Measurements from ENCODE around the gene TULP4. TPM values are rescaled to one million over a fixed set of nuclear protein-coding genes. Genes with fewer than 3 reads are reported as not detected.
A peak's percentile ranks its signal among the peaks of the same experiment; 100 is the strongest.

TULP4 gene
- total and polyA plus RNA-seq, 8 donors: 18.6 to 86.8 (median 21.7) TPM

DNA sequence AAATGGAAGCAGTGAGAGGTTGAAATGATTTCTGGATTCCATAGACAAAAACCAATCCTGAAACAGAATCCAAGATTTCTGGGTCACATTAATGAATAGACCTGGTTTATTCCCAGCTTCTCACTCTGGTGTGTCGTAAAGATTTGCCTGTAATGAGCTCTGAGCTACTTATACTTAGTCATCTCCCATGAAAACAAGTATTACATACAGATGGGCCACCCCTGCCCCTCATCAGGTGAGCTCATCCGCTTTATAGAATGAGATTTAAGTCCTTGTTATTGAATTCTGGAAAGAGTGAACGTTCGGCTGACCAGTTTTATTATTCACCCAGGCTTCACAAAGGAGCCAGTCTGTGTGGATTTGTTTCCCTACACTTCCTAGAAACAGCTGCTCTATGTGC is 200.5 kb downstream of the TULP4 start:
- peaks cover 0 to 1% of the 10 kb centered on the region in 2 donors for H3K4me1 ChIP-seq
- no peaks in the 10 kb centered on the region for H3K36me3 ChIP-seq
- DNase-seq: no peak
- intact Hi-C loops (cut with DNase I): loop anchor here in 1 of 2 donors (10.0 kb wide), 1 partner anchor 288 kb away; no protein-coding TSS in a partner anchor
- no peak overlapping the region for H3K4me3 ChIP-seq
- peaks cover 7 to 23% of the 10 kb centered on the region in 2 donors for H3K27me3 ChIP-seq
- TF ChIP-seq, protein P1, sequence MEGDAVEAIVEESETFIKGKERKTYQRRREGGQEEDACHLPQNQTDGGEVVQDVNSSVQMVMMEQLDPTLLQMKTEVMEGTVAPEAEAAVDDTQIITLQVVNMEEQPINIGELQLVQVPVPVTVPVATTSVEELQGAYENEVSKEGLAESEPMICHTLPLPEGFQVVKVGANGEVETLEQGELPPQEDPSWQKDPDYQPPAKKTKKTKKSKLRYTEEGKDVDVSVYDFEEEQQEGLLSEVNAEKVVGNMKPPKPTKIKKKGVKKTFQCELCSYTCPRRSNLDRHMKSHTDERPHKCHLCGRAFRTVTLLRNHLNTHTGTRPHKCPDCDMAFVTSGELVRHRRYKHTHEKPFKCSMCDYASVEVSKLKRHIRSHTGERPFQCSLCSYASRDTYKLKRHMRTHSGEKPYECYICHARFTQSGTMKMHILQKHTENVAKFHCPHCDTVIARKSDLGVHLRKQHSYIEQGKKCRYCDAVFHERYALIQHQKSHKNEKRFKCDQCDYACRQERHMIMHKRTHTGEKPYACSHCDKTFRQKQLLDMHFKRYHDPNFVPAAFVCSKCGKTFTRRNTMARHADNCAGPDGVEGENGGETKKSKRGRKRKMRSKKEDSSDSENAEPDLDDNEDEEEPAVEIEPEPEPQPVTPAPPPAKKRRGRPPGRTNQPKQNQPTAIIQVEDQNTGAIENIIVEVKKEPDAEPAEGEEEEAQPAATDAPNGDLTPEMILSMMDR (IDR thresholded peaks at IDR 0.05): no peak
- H3K27ac ChIP-seq: no peak overlapping the region
- ATAC-seq: no peak
- H3K9me3 ChIP-seq: no peaks in the 10 kb centered on the region

DNA sequence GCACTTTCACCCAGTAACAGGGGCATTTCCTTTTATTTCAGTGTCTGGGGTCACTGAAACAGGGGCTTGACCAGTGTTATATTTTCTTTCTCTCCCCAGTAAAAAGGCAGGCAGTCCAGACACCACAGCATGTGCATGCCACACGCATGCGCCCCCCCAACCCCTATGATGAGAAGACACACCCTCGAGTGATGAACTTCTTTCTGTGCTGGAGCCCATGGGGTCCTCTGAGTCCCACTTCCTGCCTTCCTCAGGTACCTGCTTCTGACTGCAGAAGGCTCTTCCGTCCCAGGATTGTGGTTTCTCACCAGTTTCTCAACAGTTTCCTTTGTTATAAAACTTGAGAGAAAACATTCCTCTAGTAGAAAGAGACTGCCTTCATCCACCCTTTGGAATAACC is 201.9 kb downstream of the TULP4 start:
- intact Hi-C loops (cut with DNase I): loop anchor here in 1 of 2 donors (10.0 kb wide), 1 partner anchor 289 kb away; no protein-coding TSS in a partner anchor
- Histone ChIP-seq H3K36me3 (no peaks in the 10 kb centered on the region), H3K27ac (no peak overlapping the region), H3K4me3 (no peak overlapping the region), H3K4me1 (peaks cover 6 to 8% of the 10 kb centered on the region in 2 donors), H3K27me3 (peaks cover 7 to 37% of the 10 kb centered on the region in 2 donors), H3K9me3 (no peaks in the 10 kb centered on the region)
- no peak for ATAC-seq
- TF ChIP-seq, protein P1 (IDR thresholded peaks at IDR 0.05): no peak
- DNase-seq: no peak

DNA sequence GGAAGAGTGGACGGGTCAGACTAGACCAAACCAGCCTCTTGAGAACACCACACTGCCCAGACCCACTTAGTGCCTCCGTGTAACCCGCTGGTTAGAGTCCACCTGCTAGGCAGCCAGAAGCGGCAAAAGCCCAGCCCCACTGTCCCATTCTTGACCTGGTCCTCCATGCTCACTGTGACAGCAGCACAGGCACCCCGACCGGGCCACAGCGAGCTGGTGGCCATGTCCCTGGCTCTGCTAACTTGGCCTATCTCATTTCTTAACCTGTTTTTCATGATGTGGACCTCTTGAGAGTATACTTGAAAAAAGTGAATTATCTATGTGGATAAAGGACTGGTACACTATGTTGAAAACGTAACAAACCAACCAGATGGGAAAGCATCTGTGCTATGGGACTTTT is 202.7 kb downstream of the TULP4 start:
- Histone ChIP-seq H3K36me3 (no peaks in the 10 kb centered on the region), H3K27ac (no peak overlapping the region), H3K4me3 (no peak overlapping the region), H3K27me3 (peaks cover 7 to 45% of the 10 kb centered on the region in 2 donors), H3K9me3 (no peaks in the 10 kb centered on the region), H3K4me1 (peaks cover 6 to 8% of the 10 kb centered on the region in 2 donors)
- ATAC-seq: no peak
- TF ChIP-seq, protein P1 (IDR thresholded peaks at IDR 0.05): no peak
- DNase-seq: no peak
- intact Hi-C loops (cut with DNase I): loop anchor here in 1 of 2 donors (10.0 kb wide), 1 partner anchor 290 kb away; no protein-coding TSS in a partner anchor

DNA sequence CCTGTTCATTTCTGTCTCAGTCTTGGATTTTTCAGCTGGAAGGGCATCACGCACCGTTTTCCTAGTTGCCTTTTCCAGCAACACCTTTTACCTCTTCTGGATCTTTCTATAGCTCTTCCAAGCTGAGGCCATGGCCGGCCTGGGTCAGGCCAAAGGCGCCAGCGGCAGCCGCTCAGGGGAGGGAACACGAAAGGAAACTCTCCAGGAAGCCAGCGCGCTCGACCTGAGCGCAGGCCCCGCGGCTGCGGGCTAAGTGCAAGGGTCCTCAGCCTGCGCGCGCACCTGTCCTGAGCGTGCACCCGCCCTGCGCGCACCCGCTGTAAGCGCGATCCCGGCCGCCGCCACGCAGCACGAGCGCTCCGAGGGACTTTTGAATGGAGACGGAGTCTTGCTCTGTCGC is 203.8 kb downstream of the TULP4 start:
- H3K27ac ChIP-seq: no peak overlapping the region
- H3K9me3 ChIP-seq: no peaks in the 10 kb centered on the region
- no peaks in the 10 kb centered on the region for H3K36me3 ChIP-seq
- peak; percentile 11 for ATAC-seq
- H3K4me3 ChIP-seq: no peak overlapping the region
- peaks cover 6 to 8% of the 10 kb centered on the region in 2 donors for H3K4me1 ChIP-seq
- intact Hi-C loops (cut with DNase I): loop anchor here in 1 of 2 donors (10.0 kb wide), 1 partner anchor 291 kb away; no protein-coding TSS in a partner anchor
- TF ChIP-seq, protein P1 (IDR thresholded peaks at IDR 0.05): no peak
- peaks cover 7 to 52% of the 10 kb centered on the region in 2 donors for H3K27me3 ChIP-seq
- no peak for DNase-seq

DNA sequence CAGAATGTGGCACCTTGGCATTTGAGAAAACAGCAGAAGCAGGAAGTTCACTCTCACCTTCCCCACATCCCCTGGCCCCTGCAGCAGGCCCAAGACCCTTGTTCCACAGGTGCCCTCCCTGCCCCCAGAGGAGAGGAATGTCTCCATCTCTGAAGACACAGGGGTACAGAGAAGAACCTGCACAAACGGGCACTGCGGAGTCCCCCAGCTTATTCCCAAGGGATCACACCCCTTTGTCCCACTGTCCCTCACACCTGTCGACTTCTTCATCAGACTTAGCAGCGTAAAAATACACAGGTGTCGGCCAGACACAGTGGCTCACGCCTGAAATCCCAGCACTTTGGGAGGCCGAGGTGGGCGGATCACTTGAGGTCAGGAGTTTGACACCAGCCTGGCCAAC is 204.8 kb downstream of the TULP4 start:
- Histone ChIP-seq H3K27ac (no peak overlapping the region), H3K27me3 (peaks cover 7 to 53% of the 10 kb centered on the region in 2 donors), H3K36me3 (no peaks in the 10 kb centered on the region), H3K4me1 (peaks cover 6 to 8% of the 10 kb centered on the region in 2 donors), H3K9me3 (no peaks in the 10 kb centered on the region), H3K4me3 (no peak overlapping the region)
- ATAC-seq (no peak), DNase-seq (no peak)
- intact Hi-C loops (cut with DNase I): loop anchor here in 1 of 2 donors (10.0 kb wide), 1 partner anchor 292 kb away; no protein-coding TSS in a partner anchor
- TF ChIP-seq, protein P1 (IDR thresholded peaks at IDR 0.05): no peak
